Measurements from ENCODE around the gene FERMT3. TPM values are rescaled to one million over a fixed set of nuclear protein-coding genes. Genes with fewer than 3 reads are reported as not detected.

FERMT3 gene
- total and polyA plus RNA-seq, 2 of the 8 experiments (the other 6 are each of a cell fraction or from before 2014, with no cell fraction given), result 1.4 to 3.7 TPM

- TF ChIP-seq CHD7 (IDR thresholded peaks at IDR 0.05; ENCODE audit: insufficient replicate concordance, low read length) (no peak), HDAC2 (IDR thresholded peaks at IDR 0.05; ENCODE audit: borderline replicate concordance in 1 of 2, low read depth in 2 of 2, low read length in 2 of 2) (peak in 1 of 2 experiments; percentile 32; a peak in 1 of 4 replicates), RXRA (IDR thresholded peaks at IDR 0.05; ENCODE audit: insufficient read depth, low read depth, low read length) (no peak), KDM4A (IDR thresholded peaks at IDR 0.05; ENCODE audit: low read depth, low read length, severe bottlenecking) (peak; percentile 39), SRF (IDR thresholded peaks at IDR 0.05; ENCODE audit: low read depth, low read length) (no peak), CREB1 (IDR thresholded peaks at IDR 0.05) (no peak; the same call in 1 of the 2 replicates), SP1 (IDR thresholded peaks at IDR 0.05; ENCODE audit: low read depth, low read length) (peak; percentile 45; the same call in 1 of the 2 replicates), NRF1 (IDR thresholded peaks at IDR 0.05; ENCODE audit: low read depth, low read length) (no peak), GTF2F1 (IDR thresholded peaks at IDR 0.05; ENCODE audit: borderline replicate concordance, low read depth, low read length) (no peak), HDAC6 (IDR thresholded peaks at IDR 0.05; ENCODE audit: low read depth, low read length) (no peak)
Measured at GRCh38 chr11:64241491-64242374, 35.2 kb downstream of the FERMT3 start (continued).

Data from H1 (cell line).